OCI-LY7 (cell line): ENCODE data around the gene TRIM72.

Source experiments
- EZH2phosphoT487 ChIP-seq: fragments of 200-600 bp; sonication (generic); IDR thresholded peaks from 2 replicates; pipeline ENCODE4 v1.6.1; 2018; ENCODE audit warnings: low read depth, borderline replicate concordance, mild to moderate bottlenecking, mixed run types, antibody characterized with exemption, low read length, moderate library complexity, mixed read lengths
- TF ChIP-seq, protein P1 (sequence below): fragments of 200-600 bp; sonication (generic); conservative IDR thresholded peaks from 2 replicates; pipeline ENCODE4 v1.5.1; 2014; ENCODE audit warnings: mild to moderate bottlenecking, antibody characterized with exemption, low read length, moderate library complexity, mixed read lengths

DNA sequence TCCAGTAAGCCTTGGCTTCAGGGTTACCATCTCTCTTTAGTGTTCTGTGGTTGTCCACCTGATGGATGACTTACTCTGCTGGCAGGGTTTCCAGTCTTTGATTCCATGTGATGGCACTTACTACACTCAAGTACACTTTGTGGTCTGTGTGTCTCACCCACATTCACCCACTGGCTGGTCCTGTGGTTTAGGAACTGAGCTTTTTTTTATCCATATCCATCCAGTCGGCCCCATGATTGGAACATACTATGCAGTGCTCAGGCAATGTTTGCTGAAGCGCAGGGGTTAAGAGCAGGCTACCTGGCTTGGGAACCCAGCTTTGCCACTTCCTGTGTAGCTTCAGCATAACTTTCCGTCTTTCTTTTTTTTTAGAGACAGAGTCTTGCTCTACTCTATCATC lies 36.8 kb upstream of the TRIM72 start:
- TF ChIP-seq, protein P1, sequence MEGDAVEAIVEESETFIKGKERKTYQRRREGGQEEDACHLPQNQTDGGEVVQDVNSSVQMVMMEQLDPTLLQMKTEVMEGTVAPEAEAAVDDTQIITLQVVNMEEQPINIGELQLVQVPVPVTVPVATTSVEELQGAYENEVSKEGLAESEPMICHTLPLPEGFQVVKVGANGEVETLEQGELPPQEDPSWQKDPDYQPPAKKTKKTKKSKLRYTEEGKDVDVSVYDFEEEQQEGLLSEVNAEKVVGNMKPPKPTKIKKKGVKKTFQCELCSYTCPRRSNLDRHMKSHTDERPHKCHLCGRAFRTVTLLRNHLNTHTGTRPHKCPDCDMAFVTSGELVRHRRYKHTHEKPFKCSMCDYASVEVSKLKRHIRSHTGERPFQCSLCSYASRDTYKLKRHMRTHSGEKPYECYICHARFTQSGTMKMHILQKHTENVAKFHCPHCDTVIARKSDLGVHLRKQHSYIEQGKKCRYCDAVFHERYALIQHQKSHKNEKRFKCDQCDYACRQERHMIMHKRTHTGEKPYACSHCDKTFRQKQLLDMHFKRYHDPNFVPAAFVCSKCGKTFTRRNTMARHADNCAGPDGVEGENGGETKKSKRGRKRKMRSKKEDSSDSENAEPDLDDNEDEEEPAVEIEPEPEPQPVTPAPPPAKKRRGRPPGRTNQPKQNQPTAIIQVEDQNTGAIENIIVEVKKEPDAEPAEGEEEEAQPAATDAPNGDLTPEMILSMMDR, result no peak
- TF ChIP-seq EZH2phosphoT487, result no peak
